Mesenchymal stem cell (in vitro differentiated cells and primary cell): Measurements from ENCODE around the gene HDLBP.

Experiments
- DNase-seq: peaks from one replicate; pipeline ENCODE4 v3.0.0-alpha.2; 2013
- H2AFZ ChIP-seq: one replicate; pipeline ENCODE4 v1.6.1; 2013; ENCODE audit warnings: low read depth, mild to moderate bottlenecking, control low read depth, inconsistent platforms, low read length, moderate library complexity
- H2AK5ac ChIP-seq: 2 replicates; pipeline ENCODE4 v1.6.1; 2013; ENCODE audit warnings: low read length, moderate library complexity, mild to moderate bottlenecking, inconsistent platforms; ENCODE audit not compliant: severe bottlenecking
- H2BK120ac ChIP-seq: one replicate; pipeline ENCODE4 v1.6.1; 2013; ENCODE audit warnings: low read depth, mild to moderate bottlenecking, inconsistent platforms, low read length, moderate library complexity
- H2BK12ac ChIP-seq, 2 experiments: one replicate each; pipeline ENCODE4 v1.6.1; 2013; ENCODE audit warnings: inconsistent platforms in 2 of 2, low read length in 2 of 2, mild to moderate bottlenecking in 2 of 2, moderate library complexity in 2 of 2, control low read depth in 1 of 2
- H2BK15ac ChIP-seq: one replicate; pipeline ENCODE4 v1.6.1; 2013; ENCODE audit warnings: mild to moderate bottlenecking, low read depth, inconsistent platforms; ENCODE audit not compliant: poor library complexity, severe bottlenecking
- H2BK5ac ChIP-seq: 2 replicates; pipeline ENCODE4 v1.6.1; 2013; ENCODE audit warnings: low read depth, mild to moderate bottlenecking, low read length, control low read depth, inconsistent platforms; ENCODE audit not compliant: poor library complexity, severe bottlenecking
- H3K14ac ChIP-seq, 2 experiments: one replicate each; pipeline ENCODE4 v1.6.1; 2013; ENCODE audit warnings: inconsistent platforms in 2 of 2, low read length in 2 of 2, control low read depth in 1 of 2, mild to moderate bottlenecking in 1 of 2, moderate library complexity in 1 of 2
- H3K18ac ChIP-seq, 2 experiments: one replicate each; pipeline ENCODE4 v1.6.1; 2013; ENCODE audit warnings: inconsistent platforms in 2 of 2, low read length in 2 of 2, control low read depth in 1 of 2, low read depth in 1 of 2, mild to moderate bottlenecking in 1 of 2
- H3K23ac ChIP-seq, 2 experiments: one replicate each; pipeline ENCODE4 v1.6.1; 2013; ENCODE audit warnings: inconsistent platforms in 2 of 2, low read length in 2 of 2, mild to moderate bottlenecking in 2 of 2, moderate library complexity in 2 of 2, control low read depth in 1 of 2
- H3K27ac ChIP-seq: 2 replicates; pipeline ENCODE4 v1.5.1; 2013; ENCODE audit warnings: mild to moderate bottlenecking, moderate library complexity, low read length, control low read depth, inconsistent platforms; ENCODE audit not compliant: poor library complexity, severe bottlenecking
- H3K27me3 ChIP-seq, 2 experiments: 2 replicates each; pipeline versions ENCODE4 v1.6.1 to v1.7.0; 2013; ENCODE audit warnings: low read length in 2 of 2, mild to moderate bottlenecking in 2 of 2, moderate library complexity in 2 of 2, control low read depth in 1 of 2, inconsistent platforms in 1 of 2; ENCODE audit not compliant: control insufficient read depth in 1 of 2, insufficient read depth in 1 of 2
- H3K36me3 ChIP-seq, 2 experiments: 2 replicates each; pipeline versions ENCODE4 v1.6.1 to v1.7.0; 2013; ENCODE audit warnings: low read length in 2 of 2, control low read depth in 1 of 2, inconsistent platforms in 1 of 2, low read depth in 1 of 2, mild to moderate bottlenecking in 1 of 2; ENCODE audit not compliant: insufficient read depth in 2 of 2, control insufficient read depth in 1 of 2
- H3K4ac ChIP-seq, 2 experiments: one replicate each; pipeline ENCODE4 v1.6.1; 2013; ENCODE audit warnings: inconsistent platforms in 2 of 2, low read length in 2 of 2, mild to moderate bottlenecking in 2 of 2, moderate library complexity in 2 of 2, control low read depth in 1 of 2, low read depth in 1 of 2
- H3K4me1 ChIP-seq: 2 replicates; pipeline ENCODE4 v1.6.1; 2013; ENCODE audit warnings: low read depth, low read length, control low read depth; ENCODE audit not compliant: control insufficient read depth, insufficient read depth
- H3K4me2 ChIP-seq: 2 replicates; pipeline ENCODE4 v1.6.1; 2013; ENCODE audit warnings: low read length, mild to moderate bottlenecking, inconsistent platforms; ENCODE audit not compliant: poor library complexity, severe bottlenecking
- H3K4me3 ChIP-seq, 2 experiments: 2 replicates each; pipeline versions ENCODE4 v1.5.1 to v1.7.0; 2013; ENCODE audit warnings: low read length in 2 of 2, mild to moderate bottlenecking in 2 of 2, control low read depth in 1 of 2, low read depth in 1 of 2; ENCODE audit not compliant: insufficient read depth in 1 of 2
- H3K79me1 ChIP-seq: replicated peaks from 2 replicates; pipeline ENCODE4 v1.6.1; 2013; ENCODE audit warnings: mild to moderate bottlenecking, control low read depth, low read length, inconsistent platforms; ENCODE audit not compliant: poor library complexity, severe bottlenecking
- H3K9ac ChIP-seq: 2 replicates; pipeline ENCODE4 v1.7.0; 2013; ENCODE audit warnings: mild to moderate bottlenecking, low read length, moderate library complexity
- H3K9me3 ChIP-seq: 2 replicates; pipeline ENCODE4 v1.7.0; 2013; ENCODE audit warnings: mild to moderate bottlenecking, low read length; ENCODE audit not compliant: control insufficient read depth
- H4K8ac ChIP-seq: one replicate; pipeline ENCODE4 v1.6.1; 2013; ENCODE audit warnings: inconsistent platforms, mild to moderate bottlenecking, low read length, moderate library complexity
- H4K91ac ChIP-seq: one replicate; pipeline ENCODE4 v1.6.1; 2013; ENCODE audit warnings: mild to moderate bottlenecking, low read length, inconsistent platforms
- WGBS: methylation state at CpG from one replicate; pipeline ENCODE4 v1.1.7; 2013; ENCODE audit warnings: mixed read lengths; 5-methylcytosine and 5-hydroxymethylcytosine counted together

HDLBP gene

GRCh38 chr2:241226723-241227572, 88.5 kb downstream of the HDLBP start:
- Histone ChIP-seq H2BK12ac (no peak overlapping the region), H3K18ac (no peak overlapping the region), H2BK15ac (no peak overlapping the region), H2BK5ac (no peak overlapping the region), H3K36me3 (peaks cover 69 to 84% of the 10 kb centered on the region in 2 experiments), H3K14ac (no peak overlapping the region), H4K8ac (no peak overlapping the region), H3K4me2 (no peak overlapping the region), H3K9me3 (no peaks in the 10 kb centered on the region), H4K91ac (no peak overlapping the region), H3K4ac (no peak overlapping the region), H2AFZ (no peak overlapping the region), H3K23ac (no peak overlapping the region), H3K27ac (no peak overlapping the region), H3K9ac (no peak overlapping the region), H3K79me1 (peaks cover 22% of the 10 kb centered on the region), H3K27me3 (no peaks in the 10 kb centered on the region), H2BK120ac (no peak overlapping the region), H2AK5ac (no peak overlapping the region), H3K4me1 (peaks cover 20% of the 10 kb centered on the region), H3K4me3 (no peak overlapping the region)
- 92% methylated on average over 19 of the region's 19 CpGs for WGBS
- no peak for DNase-seq

GRCh38 chr2:241225983-241226382, 89.5 kb downstream of the HDLBP start:
- no peak overlapping the region for H2BK5ac ChIP-seq
- 93% methylated on average over 15 of the region's 16 CpGs for WGBS
- H3K14ac ChIP-seq, result no peak overlapping the region
- H2AFZ ChIP-seq, result no peak overlapping the region
- no peak overlapping the region for H4K8ac ChIP-seq
- no peak overlapping the region for H3K27ac ChIP-seq
- no peaks in the 10 kb centered on the region for H3K27me3 ChIP-seq
- H3K9ac ChIP-seq, result no peak overlapping the region
- DNase-seq, result no peak
- no peak overlapping the region for H3K4me3 ChIP-seq
- no peak overlapping the region for H3K4me2 ChIP-seq
- peaks cover 20% of the 10 kb centered on the region for H3K4me1 ChIP-seq
- no peaks in the 10 kb centered on the region for H3K9me3 ChIP-seq
- H2BK120ac ChIP-seq, result no peak overlapping the region
- no peak overlapping the region for H2AK5ac ChIP-seq
- peaks cover 17% of the 10 kb centered on the region for H3K79me1 ChIP-seq
- H3K36me3 ChIP-seq, result peaks cover 60 to 74% of the 10 kb centered on the region in 2 experiments
- H3K23ac ChIP-seq, result no peak overlapping the region
- no peak overlapping the region for H3K18ac ChIP-seq
- H2BK15ac ChIP-seq, result no peak overlapping the region
- H3K4ac ChIP-seq, result no peak overlapping the region
- no peak overlapping the region for H2BK12ac ChIP-seq
- no peak overlapping the region for H4K91ac ChIP-seq

- Histone ChIP-seq H4K8ac (peak overlapping the region; percentile 48), H3K4ac (no peak overlapping the region), H2BK15ac (no peak overlapping the region), H3K23ac (no peak overlapping the region), H2AK5ac (no peak overlapping the region), H3K4me3 (no peak overlapping the region), H3K4me2 (no peak overlapping the region), H3K36me3 (peaks cover 56 to 70% of the 10 kb centered on the region in 2 experiments), H2BK12ac (no peak overlapping the region), H3K27ac (no peak overlapping the region), H3K27me3 (no peaks in the 10 kb centered on the region), H3K9ac (no peak overlapping the region), H3K79me1 (peaks cover 17% of the 10 kb centered on the region), H2AFZ (no peak overlapping the region), H3K14ac (no peak overlapping the region), H3K4me1 (peaks cover 19% of the 10 kb centered on the region), H2BK5ac (no peak overlapping the region), H3K9me3 (no peaks in the 10 kb centered on the region), H4K91ac (no peak overlapping the region), H2BK120ac (no peak overlapping the region), H3K18ac (no peak overlapping the region)
- no peak for DNase-seq
- 98% methylated on average over 15 of the region's 16 CpGs for WGBS
Observed at GRCh38 chr2:241225545-241225944, 89.9 kb downstream of the HDLBP start.

GRCh38 chr2:241224851-241225438, 90.5 kb downstream of the HDLBP start:
- H4K91ac ChIP-seq, result no peak overlapping the region
- no peak overlapping the region for H3K4me3 ChIP-seq
- H3K23ac ChIP-seq, result no peak overlapping the region
- 96% methylated on average over 8 of the region's 8 CpGs for WGBS
- no peak overlapping the region for H2AFZ ChIP-seq
- no peak overlapping the region for H3K14ac ChIP-seq
- no peak overlapping the region for H2BK15ac ChIP-seq
- H3K4me1 ChIP-seq, result peaks cover 16% of the 10 kb centered on the region
- H2AK5ac ChIP-seq, result no peak overlapping the region
- peak overlapping the region; percentile 21 for H3K9ac ChIP-seq
- no peaks in the 10 kb centered on the region for H3K27me3 ChIP-seq
- peaks cover 15% of the 10 kb centered on the region for H3K79me1 ChIP-seq
- no peak overlapping the region for H3K18ac ChIP-seq
- no peak overlapping the region for H2BK12ac ChIP-seq
- H3K9me3 ChIP-seq, result no peaks in the 10 kb centered on the region
- DNase-seq, result no peak
- no peak overlapping the region for H3K27ac ChIP-seq
- H2BK120ac ChIP-seq, result no peak overlapping the region
- no peak overlapping the region for H3K4ac ChIP-seq
- peaks cover 50 to 64% of the 10 kb centered on the region in 2 experiments for H3K36me3 ChIP-seq
- H3K4me2 ChIP-seq, result no peak overlapping the region
- H2BK5ac ChIP-seq, result no peak overlapping the region
- H4K8ac ChIP-seq, result no peak overlapping the region
